Choroid plexus epithelial cell (primary cell): ENCODE data around the gene PBX1.
A peak's percentile ranks its signal among the peaks of the same experiment; 100 is the strongest.

Experiments used
- DNase-seq: peaks from one replicate; pipeline ENCODE4 v3.0.0-alpha.2; 2010; ENCODE audit warnings: low read depth
- H3K4me3 ChIP-seq: 2 replicates; pipeline ENCODE4 v1.5.1; 2011; ENCODE audit warnings: low read depth, mild to moderate bottlenecking, control low read depth, low read length, moderate library complexity
- TF ChIP-seq, protein P1 (sequence below): conservative IDR thresholded peaks from 2 replicates; pipeline ENCODE4 v1.5.1; 2011; ENCODE audit warnings: low read depth, mild to moderate bottlenecking, control low read depth, inconsistent platforms, low read length, moderate library complexity

PBX1 gene

GRCh38 chr1:164563721-164564360, 4.9 kb downstream of the PBX1 start:
- DNase-seq, result no peak
- H3K4me3 ChIP-seq, result peak overlapping the region; percentile 63
- TF ChIP-seq, protein P1, sequence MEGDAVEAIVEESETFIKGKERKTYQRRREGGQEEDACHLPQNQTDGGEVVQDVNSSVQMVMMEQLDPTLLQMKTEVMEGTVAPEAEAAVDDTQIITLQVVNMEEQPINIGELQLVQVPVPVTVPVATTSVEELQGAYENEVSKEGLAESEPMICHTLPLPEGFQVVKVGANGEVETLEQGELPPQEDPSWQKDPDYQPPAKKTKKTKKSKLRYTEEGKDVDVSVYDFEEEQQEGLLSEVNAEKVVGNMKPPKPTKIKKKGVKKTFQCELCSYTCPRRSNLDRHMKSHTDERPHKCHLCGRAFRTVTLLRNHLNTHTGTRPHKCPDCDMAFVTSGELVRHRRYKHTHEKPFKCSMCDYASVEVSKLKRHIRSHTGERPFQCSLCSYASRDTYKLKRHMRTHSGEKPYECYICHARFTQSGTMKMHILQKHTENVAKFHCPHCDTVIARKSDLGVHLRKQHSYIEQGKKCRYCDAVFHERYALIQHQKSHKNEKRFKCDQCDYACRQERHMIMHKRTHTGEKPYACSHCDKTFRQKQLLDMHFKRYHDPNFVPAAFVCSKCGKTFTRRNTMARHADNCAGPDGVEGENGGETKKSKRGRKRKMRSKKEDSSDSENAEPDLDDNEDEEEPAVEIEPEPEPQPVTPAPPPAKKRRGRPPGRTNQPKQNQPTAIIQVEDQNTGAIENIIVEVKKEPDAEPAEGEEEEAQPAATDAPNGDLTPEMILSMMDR, result no peak

DNA sequence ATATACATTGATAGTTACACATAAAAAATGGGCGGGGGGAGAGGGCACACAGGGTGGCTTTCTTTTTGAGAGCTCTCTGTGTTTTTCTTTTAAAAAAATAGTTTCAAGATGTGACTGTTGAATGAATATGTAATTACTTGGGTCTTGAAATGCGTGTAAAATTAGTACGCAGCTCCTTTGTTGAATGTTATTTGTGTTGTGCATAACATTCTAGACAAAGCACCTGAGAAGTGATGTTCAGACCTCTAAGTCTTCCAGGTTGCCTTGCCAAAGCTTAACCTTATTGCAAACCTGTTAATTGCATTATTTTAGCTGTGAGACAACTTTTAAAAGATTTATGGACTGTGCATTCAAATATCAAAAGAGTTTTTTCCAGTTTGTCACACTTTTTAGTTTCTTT, 5.4 kb downstream of the PBX1 start:
- TF ChIP-seq, protein P1, result no peak
- peak overlapping the region; percentile 63 for H3K4me3 ChIP-seq

GRCh38 chr1:164565357-164565756, 6.4 kb downstream of the PBX1 start:
- no peak overlapping the region for H3K4me3 ChIP-seq
- no peak for DNase-seq
- TF ChIP-seq, protein P1, result no peak

More for the DNA sequence above, 5.4 kb downstream of the PBX1 start:
- no peak for DNase-seq

DNA sequence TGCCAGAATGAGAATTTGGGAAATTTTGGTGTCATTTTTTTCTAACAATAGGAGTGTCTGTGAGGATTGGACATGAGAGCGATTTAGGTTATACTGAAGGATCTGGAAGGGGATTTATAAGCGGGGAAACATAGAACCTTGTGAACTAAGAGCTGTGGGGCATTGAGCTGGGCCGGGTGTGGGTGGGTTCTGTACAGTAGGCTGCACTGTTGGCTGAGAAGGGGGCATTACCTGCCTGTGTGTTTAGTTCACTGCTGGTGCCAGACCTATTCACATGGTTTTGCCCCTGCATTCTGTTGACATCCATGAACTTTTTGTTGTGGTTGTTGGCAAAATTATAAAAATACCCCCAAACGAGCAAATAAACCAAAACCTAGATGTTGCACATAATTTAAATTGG, 8.8 kb downstream of the PBX1 start:
- DNase-seq, result no peak
- no peak overlapping the region for H3K4me3 ChIP-seq
- TF ChIP-seq, protein P1, result no peak

- no peak overlapping the region for H3K4me3 ChIP-seq
- TF ChIP-seq, protein P1, result no peak
- DNase-seq, result no peak
Observed at GRCh38 chr1:164569241-164569640, 10.3 kb downstream of the PBX1 start.

DNA sequence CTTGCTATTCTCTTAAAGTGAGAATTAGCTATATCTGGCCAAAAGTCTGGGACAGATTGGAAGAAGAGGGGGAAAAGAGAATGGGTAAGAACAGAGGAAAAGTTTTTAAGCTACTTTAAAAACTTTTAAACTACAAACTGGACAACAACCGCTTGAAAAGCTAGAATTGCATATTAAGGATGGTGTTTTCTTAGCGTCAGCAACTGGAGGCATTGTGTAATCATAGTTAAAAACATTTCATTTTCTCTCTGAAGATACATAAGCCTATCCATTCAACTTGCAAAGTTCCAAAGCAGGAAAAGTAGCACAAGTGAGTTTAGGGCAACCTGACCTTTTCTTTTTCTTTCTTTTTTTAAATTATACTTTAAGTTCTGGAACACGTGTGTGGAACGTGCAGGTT, 10.9 kb downstream of the PBX1 start:
- TF ChIP-seq, protein P1, result no peak
- no peak overlapping the region for H3K4me3 ChIP-seq
- no peak for DNase-seq

GRCh38 chr1:164571333-164571732, 12.3 kb downstream of the PBX1 start:
- no peak overlapping the region for H3K4me3 ChIP-seq
- no peak for DNase-seq
- TF ChIP-seq, protein P1, result no peak
